GM12878 (cell line): ENCODE measurements around the gene CTNS.

Experiments
- BRCA1 ChIP-seq: IDR thresholded peaks from 2 replicates; pipeline ENCODE4 v1.6.1; 2011; ENCODE audit warnings: low read depth, low read length, improper control_type of control experiment
- EZH2 ChIP-seq: IDR thresholded peaks from 2 replicates; pipeline ENCODE4 v1.6.1; 2012; ENCODE audit warnings: low read depth, mild to moderate bottlenecking, control low read depth, inconsistent platforms, low read length, borderline replicate concordance; ENCODE audit not compliant: control insufficient read depth
- MXI1 ChIP-seq: fragments of 150-350 bp; IDR thresholded peaks from 2 replicates; pipeline ENCODE4 v1.6.1; 2011; ENCODE audit warnings: low read depth, mild to moderate bottlenecking, inconsistent platforms, low read length, improper control_type of control experiment
- RAD21 ChIP-seq: IDR thresholded peaks from 2 replicates; pipeline ENCODE4 v1.6.1; 2011; ENCODE audit warnings: mild to moderate bottlenecking, low read depth, low read length, moderate library complexity; ENCODE audit not compliant: insufficient read depth
- RAD51 ChIP-seq: fragments of 450-650 bp; IDR thresholded peaks from 2 replicates; pipeline ENCODE4 v1.6.1; 2016; ENCODE audit warnings: moderate library complexity, mild to moderate bottlenecking, inconsistent platforms

GRCh38 chr17:3603870-3604259, 32.7 kb upstream of the CTNS start:
- TF ChIP-seq BRCA1 (no peak), MXI1 (no peak), EZH2 (no peak), RAD21 (no peak), RAD51 (no peak)
